Measurements from ENCODE around the gene RABL6.
A peak's percentile ranks its signal among the peaks of the same experiment; 100 is the strongest.
"Not testable (repeated sequence)": the region's sequence is repeated elsewhere in the genome, so short reads cannot be mapped to it uniquely, and the experiment has no call there.

RABL6 gene

GRCh38 chr9:136835932-136836904 lies 28.5 kb downstream of the RABL6 start:
- DNase-seq (ENCODE audit: low read depth in 2 of 2), result no peak

DNA sequence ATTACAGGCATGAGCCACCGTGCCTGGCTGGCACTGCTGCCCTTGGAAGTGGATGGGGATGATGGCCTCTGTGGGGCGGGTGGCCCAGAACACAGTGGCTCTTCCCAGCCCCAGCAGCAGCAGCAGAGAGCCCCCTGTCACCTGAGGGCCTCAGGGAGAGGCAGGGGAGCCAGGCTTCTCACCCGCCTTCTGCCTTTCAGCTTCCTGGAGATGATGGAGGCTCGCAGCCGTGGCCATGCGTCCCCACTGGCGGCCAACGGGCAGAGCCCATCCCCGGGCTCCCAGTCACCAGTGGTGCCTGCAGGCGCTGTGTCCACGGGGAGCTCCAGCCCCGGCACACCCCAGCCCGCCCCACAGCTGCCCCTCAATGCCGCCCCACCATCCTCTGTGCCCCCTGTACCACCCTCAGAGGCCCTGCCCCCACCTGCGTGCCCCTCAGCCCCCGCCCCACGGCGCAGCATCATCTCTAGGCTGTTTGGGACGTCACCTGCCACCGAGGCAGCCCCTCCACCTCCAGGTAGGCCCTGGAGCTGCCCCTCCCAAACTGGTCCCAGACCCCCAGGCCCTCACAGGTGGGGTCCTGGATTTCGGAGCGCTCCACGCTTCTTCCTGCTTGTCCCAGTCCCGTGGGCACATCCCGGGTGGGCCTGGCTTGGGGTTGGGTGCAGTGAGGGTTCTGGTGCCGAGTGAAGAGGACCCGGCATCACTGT lies 29.6 kb downstream of the RABL6 start:
- no peak for DNase-seq (ENCODE audit: low read depth in 2 of 2)

DNA sequence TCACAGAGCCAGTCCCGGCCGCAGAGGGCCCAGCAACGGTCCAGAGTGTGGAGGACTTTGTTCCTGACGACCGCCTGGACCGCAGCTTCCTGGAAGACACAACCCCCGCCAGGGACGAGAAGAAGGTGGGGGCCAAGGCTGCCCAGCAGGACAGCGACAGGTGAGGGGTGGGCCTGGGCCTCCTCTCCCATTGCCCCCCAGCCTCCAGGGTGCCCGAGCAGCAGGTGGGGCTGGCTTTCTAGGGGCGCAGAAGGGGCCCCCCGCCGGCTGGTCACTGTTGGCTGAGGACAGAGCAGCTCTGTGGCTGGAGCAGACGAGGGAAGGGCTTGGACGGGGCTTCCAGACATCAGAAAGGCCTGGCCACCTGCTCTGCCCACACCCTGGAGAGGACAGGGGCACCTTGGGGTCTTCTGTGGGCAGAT lies 30.1 kb downstream of the RABL6 start:
- DNase-seq (ENCODE audit: low read depth in 2 of 2), result not testable (repeated sequence)

DNA sequence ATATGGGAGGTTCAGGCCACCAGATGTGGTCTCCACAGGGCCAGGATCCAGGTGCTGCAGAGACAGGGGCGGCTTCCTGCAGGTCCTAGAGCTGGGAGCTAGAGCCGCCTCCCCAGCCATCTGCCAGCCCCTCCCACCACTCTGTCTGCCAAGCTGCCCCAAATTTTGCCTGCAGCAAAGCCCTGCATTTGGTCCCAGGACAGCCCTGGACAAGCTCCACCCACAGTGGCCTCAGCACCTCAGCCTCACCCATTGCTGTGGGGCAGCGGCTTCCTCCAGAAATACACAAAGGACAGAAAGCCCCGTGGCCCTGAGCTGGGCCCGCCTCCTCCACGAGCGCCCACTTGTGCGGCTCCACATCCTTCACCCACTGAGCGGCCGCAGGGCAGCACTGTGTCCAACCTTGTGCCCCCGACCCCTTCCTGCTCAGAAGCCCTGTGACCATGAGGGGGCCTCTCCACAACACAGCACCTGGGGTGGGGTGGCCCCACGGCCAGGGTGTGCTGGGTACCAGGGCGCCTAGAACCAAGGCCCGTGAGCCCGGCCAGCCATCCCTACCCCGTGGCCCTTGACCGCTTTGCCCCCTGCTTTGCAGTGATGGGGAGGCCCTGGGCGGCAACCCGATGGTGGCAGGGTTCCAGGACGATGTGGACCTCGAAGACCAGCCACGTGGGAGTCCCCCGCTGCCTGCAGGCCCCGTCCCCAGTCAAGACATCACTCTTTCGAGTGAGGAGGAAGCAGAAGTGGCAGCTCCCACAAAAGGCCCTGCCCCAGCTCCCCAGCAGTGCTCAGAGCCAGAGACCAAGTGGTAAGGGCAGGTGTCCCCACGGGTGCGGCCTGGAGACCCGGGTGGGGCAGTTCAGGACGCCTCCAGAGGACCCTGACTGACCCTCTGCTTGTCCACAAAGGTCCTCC lies 30.8 kb downstream of the RABL6 start:
- DNase-seq (ENCODE audit: low read depth in 2 of 2), result no peak

DNA sequence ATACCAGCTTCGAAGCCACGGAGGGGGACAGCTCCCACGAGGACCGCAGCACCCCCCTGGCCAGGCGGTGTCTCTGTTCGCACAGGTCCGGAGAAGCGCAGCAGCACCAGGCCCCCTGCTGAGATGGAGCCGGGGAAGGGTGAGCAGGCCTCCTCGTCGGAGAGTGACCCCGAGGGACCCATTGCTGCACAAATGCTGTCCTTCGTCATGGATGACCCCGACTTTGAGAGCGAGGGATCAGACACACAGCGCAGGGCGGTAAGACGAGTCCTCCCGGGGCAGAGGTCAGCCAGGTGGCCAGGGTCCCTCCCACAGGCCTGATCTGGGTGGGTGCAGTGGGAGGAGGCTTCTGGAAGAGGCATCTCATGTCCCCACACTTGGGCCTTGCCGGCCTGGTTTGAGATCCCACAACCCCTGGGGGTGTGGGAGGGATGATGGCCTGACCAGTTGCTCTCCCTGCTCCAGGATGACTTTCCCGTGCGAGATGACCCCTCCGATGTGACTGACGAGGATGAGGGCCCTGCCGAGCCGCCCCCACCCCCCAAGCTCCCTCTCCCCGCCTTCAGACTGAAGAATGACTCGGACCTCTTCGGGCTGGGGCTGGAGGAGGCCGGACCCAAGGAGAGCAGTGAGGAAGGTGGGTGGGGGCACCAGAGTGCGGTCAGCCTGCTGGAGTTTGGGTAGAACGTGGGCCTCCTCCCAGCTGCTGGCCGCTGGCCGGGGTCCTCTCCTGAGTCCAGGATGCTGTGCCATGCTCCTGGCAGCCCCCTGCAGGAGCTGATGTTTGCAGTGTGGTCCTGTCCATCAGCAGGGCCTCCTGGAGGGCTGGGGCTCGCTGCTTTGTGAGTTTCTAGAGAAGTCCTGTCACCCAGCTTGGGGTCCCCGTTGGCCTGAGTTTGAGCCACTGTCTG lies 31.7 kb downstream of the RABL6 start:
- DNase-seq (ENCODE audit: low read depth in 2 of 2), result no peak

DNA sequence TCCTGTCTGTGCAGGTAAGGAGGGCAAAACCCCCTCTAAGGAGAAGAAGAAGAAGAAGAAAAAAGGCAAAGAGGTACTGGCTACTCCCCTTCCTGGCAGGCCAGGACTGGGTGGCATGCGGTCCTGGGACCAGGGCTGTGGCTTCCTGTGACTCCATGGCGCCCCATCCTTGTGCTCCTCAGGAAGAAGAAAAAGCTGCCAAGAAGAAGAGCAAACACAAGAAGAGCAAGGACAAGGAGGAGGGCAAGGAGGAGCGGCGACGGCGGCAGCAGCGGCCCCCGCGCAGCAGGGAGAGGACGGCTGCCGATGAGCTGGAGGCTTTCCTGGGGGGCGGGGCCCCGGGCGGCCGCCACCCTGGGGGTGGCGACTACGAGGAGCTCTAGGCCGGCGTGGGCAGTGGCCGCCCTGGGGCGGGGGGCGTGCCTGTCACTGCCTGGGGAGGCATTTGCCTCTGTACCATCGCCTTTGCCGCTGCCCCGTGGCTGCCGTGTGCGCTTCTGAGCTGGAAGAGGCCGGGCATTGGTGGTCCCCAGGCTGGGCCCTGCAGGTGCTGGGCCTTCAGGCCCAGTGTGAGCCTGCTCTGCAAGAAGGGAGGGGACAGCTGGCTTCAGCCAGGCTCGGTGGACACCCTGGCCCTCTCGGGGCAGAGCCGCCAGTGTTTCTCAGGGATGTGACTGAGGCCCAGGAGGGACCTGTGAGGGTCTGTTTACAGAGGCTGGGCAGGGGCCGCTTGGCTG lies 32.6 kb downstream of the RABL6 start:
- DNase-seq (ENCODE audit: low read depth in 2 of 2), result no peak

GRCh38 chr9:136840877-136841645 lies 33.3 kb downstream of the RABL6 start:
- DNase-seq (ENCODE audit: low read depth in 2 of 2), result no peak

DNA sequence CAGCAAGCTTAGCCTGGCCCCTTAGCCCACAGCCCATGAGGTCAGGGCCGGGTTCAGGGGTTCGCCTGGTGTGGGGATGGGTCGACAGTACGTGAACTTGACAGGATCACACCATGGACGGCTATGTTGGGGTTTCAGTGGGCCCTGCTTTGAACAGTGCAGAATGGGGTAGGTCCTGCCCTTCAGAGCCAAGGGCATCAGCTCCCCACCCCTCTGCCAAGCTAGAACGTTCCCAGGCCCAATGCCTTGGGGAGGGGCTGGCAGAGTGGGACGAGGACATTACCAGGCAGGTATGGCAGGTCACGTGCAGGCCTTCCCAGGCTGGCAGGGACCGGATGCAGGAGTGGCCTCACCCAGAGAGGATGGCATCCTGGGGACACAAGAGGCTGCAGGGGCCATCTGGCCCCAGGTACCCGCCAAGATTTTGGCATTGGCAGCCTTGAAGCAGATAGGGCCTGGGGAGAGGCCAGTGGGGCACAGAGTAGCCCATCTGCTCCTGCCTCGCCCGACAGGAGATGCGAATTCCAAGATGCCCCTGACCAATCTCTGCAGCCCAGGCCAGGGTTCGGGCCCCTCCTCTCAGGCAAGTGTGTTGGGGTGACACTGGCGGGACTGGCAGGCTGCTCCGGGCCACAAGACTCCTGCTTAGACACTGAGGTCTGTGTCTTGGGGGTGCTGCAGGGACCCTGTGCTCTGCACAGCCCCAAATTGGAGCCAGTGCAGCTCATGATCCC lies 34.1 kb downstream of the RABL6 start:
- DNase-seq (ENCODE audit: low read depth in 2 of 2), result not testable (repeated sequence)

DNA sequence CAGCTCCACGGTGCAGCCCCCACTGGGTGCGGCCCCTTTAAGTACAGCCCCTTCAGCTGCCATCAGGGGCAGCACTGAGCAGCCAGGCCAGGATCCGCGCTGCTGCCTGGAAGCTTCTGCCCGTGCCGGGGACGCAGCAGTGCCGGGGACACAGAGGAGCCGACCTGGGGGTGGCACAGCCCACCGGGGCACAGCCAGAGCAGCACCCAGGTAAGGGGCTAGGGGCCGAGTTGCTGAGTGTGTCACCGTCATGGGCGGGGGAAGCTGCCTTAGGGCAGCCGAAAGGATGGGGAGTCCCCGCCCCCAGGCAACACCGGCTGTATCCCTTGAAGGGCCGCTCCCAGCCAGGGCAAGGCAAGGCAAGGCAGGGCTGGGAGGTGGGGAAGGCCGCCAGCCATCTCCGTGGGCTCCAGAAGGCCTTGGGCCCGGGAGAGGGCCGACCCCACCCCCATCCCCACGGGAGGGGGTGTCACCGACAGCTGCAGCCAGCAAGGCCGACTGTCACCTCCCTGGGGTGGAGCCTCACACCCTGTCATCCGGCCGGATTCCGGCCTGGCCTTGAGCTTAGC lies 34.7 kb downstream of the RABL6 start, which contains the start of gene AJM1:
AJM1 (plus strand) TSS at position 99 of the 569 bp plus-strand sequence. CDS start 1,937 bp downstream, outside the sequence.
- peak; percentile 52 to 53 for DNase-seq (ENCODE audit: low read depth in 2 of 2)

DNA sequence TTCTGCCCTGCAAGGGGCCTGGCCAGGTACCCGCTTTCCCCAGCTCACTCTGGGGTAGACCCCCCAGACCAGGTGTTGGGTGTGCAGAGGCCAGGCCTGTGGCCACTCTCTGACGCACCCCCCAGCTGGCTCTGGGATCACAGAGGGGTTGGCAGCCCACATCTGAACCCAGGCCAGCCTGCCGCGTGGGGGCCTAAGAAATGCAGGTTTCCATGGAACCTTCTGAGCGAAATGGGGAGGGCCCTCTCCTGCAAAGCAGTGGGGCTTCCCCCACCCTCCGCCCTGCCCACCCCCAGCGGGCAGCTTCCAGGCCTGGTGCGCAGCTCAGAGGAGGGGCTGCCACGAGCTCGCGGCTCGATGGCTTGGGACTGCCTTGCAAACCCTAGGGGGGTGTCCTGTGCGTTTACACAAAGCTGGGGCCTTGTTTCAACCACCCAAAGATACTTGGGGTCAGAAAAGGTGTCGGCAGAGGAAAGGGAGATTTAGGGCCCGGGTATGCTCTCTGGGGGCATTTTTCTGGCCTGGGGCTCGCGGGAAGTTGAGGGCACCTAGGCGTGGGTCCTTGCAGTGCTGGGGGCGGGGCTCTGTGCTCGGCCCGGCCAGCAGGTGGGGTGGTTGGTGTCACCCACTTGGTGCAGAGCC lies 35.5 kb downstream of the RABL6 start:
- not testable (repeated sequence) for DNase-seq (ENCODE audit: low read depth in 2 of 2)

- DNase-seq (ENCODE audit: low read depth in 2 of 2), result peak; percentile 29 to 43
Observed at GRCh38 chr9:136843801-136844740, 36.3 kb downstream of the RABL6 start.

- DNase-seq (ENCODE audit: low read depth in 2 of 2), result no peak
Observed at GRCh38 chr9:136844761-136845464, 37.2 kb downstream of the RABL6 start.

DNA sequence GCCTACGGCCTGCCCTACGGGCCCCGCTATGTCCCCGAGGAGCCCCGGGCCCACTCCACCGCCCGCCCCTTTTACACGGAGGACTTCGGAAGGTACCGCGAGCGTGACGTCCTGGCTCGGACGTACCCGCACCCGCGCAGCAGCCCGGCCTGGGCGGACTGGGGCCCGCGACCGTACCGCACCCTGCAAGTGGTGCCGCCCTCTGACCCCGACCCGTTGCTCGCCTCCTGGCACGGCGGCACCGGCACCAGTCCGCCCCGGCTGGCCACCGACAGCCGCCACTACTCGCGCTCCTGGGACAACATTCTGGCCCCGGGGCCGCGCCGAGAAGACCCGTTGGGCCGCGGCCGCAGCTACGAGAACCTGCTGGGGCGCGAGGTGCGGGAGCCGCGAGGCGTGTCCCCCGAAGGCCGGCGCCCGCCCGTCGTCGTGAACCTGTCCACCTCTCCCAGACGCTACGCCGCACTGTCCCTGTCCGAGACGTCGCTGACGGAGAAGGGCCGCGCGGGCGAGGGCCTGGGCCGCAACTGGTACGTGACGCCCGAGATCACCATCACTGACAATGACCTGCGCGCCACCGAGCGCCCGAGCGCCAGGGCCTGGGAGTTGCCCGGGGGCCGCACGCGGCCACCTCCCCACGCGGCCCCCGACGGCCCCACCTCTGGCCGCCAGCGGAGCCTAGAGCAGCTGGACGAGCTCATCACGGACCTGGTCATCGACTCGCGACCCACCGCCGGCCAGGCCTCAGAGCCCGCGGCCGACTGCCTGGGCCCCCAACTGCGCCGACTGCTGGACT lies 37.9 kb downstream of the RABL6 start:
- no peak for DNase-seq (ENCODE audit: low read depth in 2 of 2)

DNA sequence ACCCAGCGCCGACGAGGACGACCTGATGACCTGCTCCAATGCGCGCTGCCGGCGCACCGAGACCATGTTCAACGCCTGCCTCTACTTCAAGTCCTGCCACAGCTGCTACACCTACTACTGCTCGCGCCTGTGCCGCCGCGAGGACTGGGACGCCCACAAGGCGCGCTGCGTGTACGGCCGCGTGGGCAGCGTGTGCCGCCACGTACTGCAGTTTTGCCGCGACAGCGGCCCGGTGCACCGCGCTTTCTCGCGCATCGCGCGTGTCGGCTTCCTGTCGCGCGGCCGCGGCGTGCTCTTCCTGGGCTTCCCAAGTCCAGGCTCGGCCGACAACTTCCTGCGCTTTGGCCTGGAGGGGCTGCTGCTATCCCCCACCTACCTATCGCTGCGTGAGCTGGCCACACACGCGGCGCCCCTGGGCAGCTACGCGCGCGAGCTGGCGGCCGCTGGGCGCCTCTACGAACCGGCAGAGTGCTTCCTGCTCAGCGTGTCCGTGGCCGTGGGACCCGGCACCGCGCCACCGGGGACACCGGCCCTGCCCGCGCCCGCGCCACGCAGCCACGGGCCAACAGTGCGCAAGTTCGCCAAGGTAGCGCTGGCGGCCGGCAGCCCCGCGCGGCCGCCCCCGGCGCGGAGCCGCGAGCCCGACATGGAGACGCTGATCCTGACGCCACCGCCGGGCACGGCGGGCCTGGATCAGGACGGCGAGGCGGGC lies 38.8 kb downstream of the RABL6 start:
- DNase-seq (ENCODE audit: low read depth in 2 of 2), result no peak

Measured in stimulated activated CD4-positive, alpha-beta T cell treated with anti-CD3 and anti-CD28 coated beads, Interleukin-1b, Interleukin-23, amount 100 ng/mL, for 1 hour (primary cell).